ENCODE measurements around the gene DNMT1.

Gene DNMT1

DNA sequence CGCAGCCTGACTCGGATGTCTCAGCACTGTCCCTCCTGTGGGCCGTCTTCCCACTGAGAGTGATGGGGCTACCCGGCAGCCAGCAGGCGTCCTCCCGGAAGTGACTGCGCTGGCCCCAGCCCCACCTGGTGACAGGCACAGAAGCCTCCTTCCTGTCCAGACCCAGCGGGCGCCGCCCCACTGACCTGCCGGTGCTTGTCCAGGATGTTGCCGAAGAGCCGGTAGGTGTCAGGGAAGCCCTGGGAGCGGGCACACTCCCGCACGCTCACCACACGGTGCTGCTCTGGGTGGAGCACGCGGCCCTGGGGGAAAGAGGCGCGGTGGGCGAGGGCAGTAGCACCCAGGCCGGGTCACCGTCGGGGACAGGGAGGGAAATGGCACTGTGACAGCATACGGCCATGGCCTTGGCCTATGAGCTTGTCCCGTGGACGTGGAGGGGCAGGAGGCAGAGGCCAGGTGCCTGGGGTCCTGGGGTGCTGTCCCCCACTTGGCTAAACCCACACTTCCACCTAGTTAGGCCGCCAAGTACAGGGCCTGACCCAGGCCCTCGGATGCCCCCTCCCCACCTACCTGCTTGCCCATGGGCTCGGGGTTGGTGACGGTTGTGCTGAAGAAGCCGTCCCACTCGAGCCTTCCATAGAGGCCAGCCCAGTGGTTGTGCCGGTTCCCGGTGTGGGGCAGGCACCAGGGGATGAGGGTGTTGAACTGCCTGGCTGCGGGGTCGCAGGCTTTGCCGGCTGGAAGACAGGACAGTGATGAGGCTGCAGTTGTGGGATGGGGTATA, 59.0 kb downstream of the DNMT1 start:
- no peak for DNase-seq (ENCODE audit: low read depth)
- no peak for TF ChIP-seq CTCF (conservative IDR thresholded peaks at IDR 0.05; ENCODE audit: low read depth, low read length)
- H3K4me3 ChIP-seq (ENCODE audit: low read depth, low read length) = no peak overlapping the region

- DNase-seq (ENCODE audit: low read depth) = no peak
- no peak for TF ChIP-seq CTCF (conservative IDR thresholded peaks at IDR 0.05; ENCODE audit: low read depth, low read length)
- H3K4me3 ChIP-seq (ENCODE audit: low read depth, low read length) = no peak overlapping the region
Observed at GRCh38 chr19:10134040-10134439, 60.7 kb downstream of the DNMT1 start.

GRCh38 chr19:10133596-10133995, 61.2 kb downstream of the DNMT1 start:
- no peak for DNase-seq (ENCODE audit: low read depth)
- no peak overlapping the region for H3K4me3 ChIP-seq (ENCODE audit: low read depth, low read length)
- TF ChIP-seq CTCF (conservative IDR thresholded peaks at IDR 0.05; ENCODE audit: low read depth, low read length) = no peak

- DNase-seq (ENCODE audit: low read depth) = no peak
- no peak overlapping the region for H3K4me3 ChIP-seq (ENCODE audit: low read depth, low read length)
- TF ChIP-seq CTCF (conservative IDR thresholded peaks at IDR 0.05; ENCODE audit: low read depth, low read length) = no peak
Observed at GRCh38 chr19:10132905-10133304, 61.8 kb downstream of the DNMT1 start.

- DNase-seq (ENCODE audit: low read depth) = no peak
- no peak for TF ChIP-seq CTCF (conservative IDR thresholded peaks at IDR 0.05; ENCODE audit: low read depth, low read length)
- no peak overlapping the region for H3K4me3 ChIP-seq (ENCODE audit: low read depth, low read length)
Observed at GRCh38 chr19:10126213-10126639, 68.5 kb downstream of the DNMT1 start.

DNA sequence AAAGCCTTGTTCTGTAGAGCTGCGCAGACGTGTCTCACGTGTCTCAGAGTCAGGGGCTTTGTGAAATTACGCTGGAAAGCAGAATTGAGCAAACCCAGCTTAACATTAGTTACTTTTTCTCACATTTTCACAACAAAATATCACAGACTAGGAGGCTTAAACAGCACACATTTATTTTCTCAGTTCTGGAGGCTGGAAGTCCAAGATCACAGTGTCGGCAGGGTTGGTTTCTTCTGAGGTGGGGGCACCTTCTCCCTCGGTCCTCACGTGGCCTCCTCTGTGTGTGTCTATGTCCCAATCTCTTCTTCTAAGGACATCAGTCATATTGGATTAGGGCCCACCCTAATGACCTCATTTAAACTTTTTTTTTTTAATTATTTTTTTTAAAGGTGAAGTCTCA, 70.3 kb downstream of the DNMT1 start:
- H3K4me3 ChIP-seq (ENCODE audit: low read depth, low read length) = no peak overlapping the region
- no peak for DNase-seq (ENCODE audit: low read depth)
- TF ChIP-seq CTCF (conservative IDR thresholded peaks at IDR 0.05; ENCODE audit: low read depth, low read length) = no peak

- no peak overlapping the region for H3K4me3 ChIP-seq (ENCODE audit: low read depth, low read length)
- TF ChIP-seq CTCF (conservative IDR thresholded peaks at IDR 0.05; ENCODE audit: low read depth, low read length) = no peak
- no peak for DNase-seq (ENCODE audit: low read depth)
Observed at GRCh38 chr19:10122045-10122444, 72.7 kb downstream of the DNMT1 start.
